Loucy (cell line): ENCODE measurements around the gene BORCS6.

Experiments
- H2AFZ ChIP-seq: fragments of 200-600 bp; sonication (generic); 2 replicates; pipeline ENCODE4 v1.6.0; 2016; ENCODE audit warnings: antibody characterized with exemption, mild to moderate bottlenecking, low read length, moderate library complexity
- H3F3A ChIP-seq: fragments of 200-600 bp; 2 replicates; pipeline ENCODE4 v1.6.0; 2016; ENCODE audit warnings: antibody characterized with exemption, low read depth, mild to moderate bottlenecking
- H3K27me3 ChIP-seq: fragments of 200-600 bp; sonication (generic); 2 replicates; pipeline ENCODE4 v1.6.1; 2014; ENCODE audit warnings: low read length, mild to moderate bottlenecking; ENCODE audit not compliant: insufficient read depth, poor library complexity, severe bottlenecking
- H3K36me3 ChIP-seq: fragments of 200-600 bp; sonication (generic); 2 replicates; pipeline ENCODE4 v1.6.1; 2016; ENCODE audit warnings: low read length; ENCODE audit not compliant: insufficient read depth
- H3K4me1 ChIP-seq: fragments of 200-600 bp; sonication (generic); 2 replicates; pipeline ENCODE4 v1.5.1; 2014; ENCODE audit warnings: low read length, mild to moderate bottlenecking; ENCODE audit not compliant: insufficient read depth, poor library complexity, severe bottlenecking
- H3K4me2 ChIP-seq: fragments of 200-600 bp; sonication (generic); 2 replicates; pipeline ENCODE4 v1.6.0; 2014; ENCODE audit warnings: antibody characterized with exemption, low read length, low read depth, mild to moderate bottlenecking; ENCODE audit not compliant: poor library complexity, severe bottlenecking
- H3K4me3 ChIP-seq: fragments of 200-600 bp; sonication (generic); 2 replicates; pipeline ENCODE4 v1.5.1; 2014; ENCODE audit warnings: low read length, mild to moderate bottlenecking, mixed read lengths; ENCODE audit not compliant: poor library complexity, severe bottlenecking
- H3K79me2 ChIP-seq: fragments of 200-600 bp; sonication (generic); 2 replicates; pipeline ENCODE4 v1.6.1; 2014; ENCODE audit warnings: low read length; ENCODE audit not compliant: insufficient read depth
- H3K9ac ChIP-seq: fragments of 200-600 bp; sonication (generic); 2 replicates; pipeline ENCODE4 v1.6.0; 2014; ENCODE audit warnings: mild to moderate bottlenecking, low read depth, low read length, moderate library complexity; ENCODE audit not compliant: poor library complexity, severe bottlenecking
- H3K9me2 ChIP-seq: fragments of 200-600 bp; sonication (generic); replicated peaks from 2 replicates; pipeline ENCODE4 v1.6.1; 2016; ENCODE audit warnings: low read depth, low read length, mixed read lengths
- H3K9me3 ChIP-seq: fragments of 200-600 bp; sonication (generic); 2 replicates; pipeline ENCODE4 v1.6.1; 2014; ENCODE audit warnings: mild to moderate bottlenecking, antibody characterized with exemption, low read length, low read depth; ENCODE audit not compliant: insufficient read depth
- H4K20me1 ChIP-seq: fragments of 200-600 bp; sonication (generic); 2 replicates; pipeline ENCODE4 v1.6.0; 2014; ENCODE audit warnings: antibody characterized with exemption, low read length, mild to moderate bottlenecking; ENCODE audit not compliant: insufficient read depth, poor library complexity, severe bottlenecking
- EZH2phosphoT487 ChIP-seq: fragments of 200-600 bp; IDR thresholded peaks from 2 replicates; pipeline ENCODE4 v1.6.1; 2018; ENCODE audit warnings: antibody characterized with exemption, mild to moderate bottlenecking, moderate library complexity, borderline replicate concordance
- TF ChIP-seq, protein P1 (sequence below): fragments of 200-600 bp; sonication (generic); conservative IDR thresholded peaks from 2 replicates; pipeline ENCODE4 v1.5.1; 2014; ENCODE audit warnings: mild to moderate bottlenecking, antibody characterized with exemption, low read length

Gene BORCS6

DNA sequence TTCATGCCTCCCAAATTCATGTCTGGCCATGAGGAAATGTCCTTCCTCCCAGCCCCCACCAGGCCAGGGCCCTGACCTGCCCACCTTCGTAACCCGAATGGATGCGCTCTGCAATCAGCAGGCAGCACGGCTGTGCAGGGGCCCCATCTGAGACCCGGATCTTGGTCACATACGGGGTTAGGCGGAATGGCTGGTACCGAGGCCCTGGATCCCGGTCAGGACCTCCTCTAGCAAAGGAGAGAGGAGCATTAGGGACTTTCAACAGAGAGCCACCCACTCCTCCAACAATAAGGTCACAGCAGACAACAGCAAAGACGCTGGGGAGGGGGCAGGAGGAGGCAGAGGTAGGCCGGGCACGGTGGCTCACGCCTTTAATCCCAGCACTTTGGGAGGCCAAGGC lies 41.4 kb downstream of the BORCS6 start:
- no peak for TF ChIP-seq EZH2phosphoT487
- TF ChIP-seq, protein P1, sequence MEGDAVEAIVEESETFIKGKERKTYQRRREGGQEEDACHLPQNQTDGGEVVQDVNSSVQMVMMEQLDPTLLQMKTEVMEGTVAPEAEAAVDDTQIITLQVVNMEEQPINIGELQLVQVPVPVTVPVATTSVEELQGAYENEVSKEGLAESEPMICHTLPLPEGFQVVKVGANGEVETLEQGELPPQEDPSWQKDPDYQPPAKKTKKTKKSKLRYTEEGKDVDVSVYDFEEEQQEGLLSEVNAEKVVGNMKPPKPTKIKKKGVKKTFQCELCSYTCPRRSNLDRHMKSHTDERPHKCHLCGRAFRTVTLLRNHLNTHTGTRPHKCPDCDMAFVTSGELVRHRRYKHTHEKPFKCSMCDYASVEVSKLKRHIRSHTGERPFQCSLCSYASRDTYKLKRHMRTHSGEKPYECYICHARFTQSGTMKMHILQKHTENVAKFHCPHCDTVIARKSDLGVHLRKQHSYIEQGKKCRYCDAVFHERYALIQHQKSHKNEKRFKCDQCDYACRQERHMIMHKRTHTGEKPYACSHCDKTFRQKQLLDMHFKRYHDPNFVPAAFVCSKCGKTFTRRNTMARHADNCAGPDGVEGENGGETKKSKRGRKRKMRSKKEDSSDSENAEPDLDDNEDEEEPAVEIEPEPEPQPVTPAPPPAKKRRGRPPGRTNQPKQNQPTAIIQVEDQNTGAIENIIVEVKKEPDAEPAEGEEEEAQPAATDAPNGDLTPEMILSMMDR, result no peak
- H3K27me3 ChIP-seq, result no peaks in the 10 kb centered on the region
- H3K9me3 ChIP-seq, result no peaks in the 10 kb centered on the region
- H3K79me2 ChIP-seq, result peaks cover 11% of the 10 kb centered on the region; the same call in 1 of the 2 replicates
- no peak overlapping the region for H2AFZ ChIP-seq
- peaks cover 26% of the 10 kb centered on the region; the same call in 1 of the 2 replicates for H3K36me3 ChIP-seq
- peaks cover 22% of the 10 kb centered on the region for H3K4me1 ChIP-seq
- no peaks in the 10 kb centered on the region for H3F3A ChIP-seq
- no peak overlapping the region for H3K4me2 ChIP-seq
- H3K9ac ChIP-seq, result no peak overlapping the region
- H3K9me2 ChIP-seq, result no peaks in the 10 kb centered on the region
- H3K4me3 ChIP-seq, result no peak overlapping the region
- H4K20me1 ChIP-seq, result peaks cover 15% of the 10 kb centered on the region

DNA sequence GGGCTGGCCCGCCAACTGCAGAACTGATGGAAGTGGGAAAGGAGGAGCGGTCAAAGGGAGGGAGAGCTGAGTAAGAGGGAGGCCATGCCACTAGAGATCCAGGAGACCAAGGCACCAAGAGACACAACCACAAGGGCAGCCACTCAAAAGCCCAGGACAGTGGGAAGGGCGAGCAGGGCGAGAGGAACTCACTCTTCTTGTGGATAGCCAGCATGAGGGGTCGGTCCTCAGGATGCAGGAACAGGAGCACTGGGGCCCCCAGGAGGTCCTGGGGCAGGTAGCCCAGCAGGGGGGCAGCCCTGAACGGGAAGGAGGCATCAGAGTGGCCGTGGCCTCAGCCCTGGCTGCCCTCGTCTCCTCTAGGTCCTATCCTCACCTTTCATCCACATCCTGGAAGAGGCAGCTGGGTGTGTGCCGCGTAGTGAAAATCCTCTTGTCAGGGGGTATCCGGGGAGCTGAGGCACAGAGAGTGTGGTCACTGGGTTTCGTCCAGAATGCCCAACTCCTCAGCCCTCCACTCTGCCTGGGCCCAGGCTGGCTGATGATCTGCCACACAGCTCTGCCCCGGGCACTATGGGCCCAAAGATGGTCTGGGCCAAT lies 42.1 kb downstream of the BORCS6 start:
- H3K27me3 ChIP-seq, result no peaks in the 10 kb centered on the region
- no peak overlapping the region for H3K9ac ChIP-seq
- H3K4me1 ChIP-seq, result peaks cover 22% of the 10 kb centered on the region
- no peaks in the 10 kb centered on the region for H3F3A ChIP-seq
- no peak overlapping the region for H3K4me3 ChIP-seq
- H2AFZ ChIP-seq, result no peak overlapping the region
- peaks cover 11% of the 10 kb centered on the region; the same call in 1 of the 2 replicates for H3K79me2 ChIP-seq
- H3K9me2 ChIP-seq, result no peaks in the 10 kb centered on the region
- no peaks in the 10 kb centered on the region for H3K9me3 ChIP-seq
- H3K4me2 ChIP-seq, result no peak overlapping the region
- H4K20me1 ChIP-seq, result peaks cover 15% of the 10 kb centered on the region
- H3K36me3 ChIP-seq, result peaks cover 26% of the 10 kb centered on the region; the same call in 1 of the 2 replicates
- TF ChIP-seq, protein P1, result no peak
- no peak for TF ChIP-seq EZH2phosphoT487

DNA sequence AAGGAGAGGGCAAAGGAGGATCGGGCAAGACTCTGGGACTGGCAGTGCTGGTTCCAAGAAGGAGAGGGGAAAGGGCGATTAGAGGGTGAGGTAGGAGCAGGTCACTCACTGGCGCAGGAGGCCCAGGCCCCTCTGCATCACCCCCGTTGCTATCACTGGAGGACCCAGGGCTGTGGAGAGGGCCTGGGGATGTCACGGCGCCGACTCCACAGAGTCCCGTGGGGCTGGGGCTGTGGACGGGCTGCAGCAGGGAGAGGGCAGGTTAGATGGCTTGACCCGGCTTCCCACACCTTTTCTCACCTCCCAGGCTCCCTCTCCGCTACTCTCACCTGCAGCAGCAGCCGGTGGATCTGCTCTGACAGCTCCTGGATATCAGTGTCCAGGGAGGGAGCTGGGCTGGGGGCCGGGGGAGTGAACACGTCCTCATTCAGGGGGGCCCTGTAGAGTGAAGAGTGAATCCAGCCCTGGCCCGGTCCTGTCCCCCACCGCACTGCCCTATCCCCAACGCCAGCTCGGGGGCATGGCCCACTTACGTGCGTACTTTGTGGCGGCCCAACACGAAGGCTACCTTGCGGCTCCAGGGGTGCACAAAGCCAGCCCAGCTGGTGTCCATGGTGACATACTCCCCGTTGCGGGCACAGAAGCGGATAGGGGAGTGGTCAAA lies 42.7 kb downstream of the BORCS6 start:
- no peak overlapping the region for H2AFZ ChIP-seq
- H3K27me3 ChIP-seq, result no peaks in the 10 kb centered on the region
- H3K4me2 ChIP-seq, result no peak overlapping the region
- no peaks in the 10 kb centered on the region for H3K9me2 ChIP-seq
- H3K79me2 ChIP-seq, result peaks cover 11% of the 10 kb centered on the region; the same call in 1 of the 2 replicates
- no peaks in the 10 kb centered on the region for H3F3A ChIP-seq
- no peak for TF ChIP-seq EZH2phosphoT487
- TF ChIP-seq, protein P1, result no peak
- H3K36me3 ChIP-seq, result peaks cover 32% of the 10 kb centered on the region; the same call in 1 of the 2 replicates
- no peaks in the 10 kb centered on the region for H3K9me3 ChIP-seq
- H4K20me1 ChIP-seq, result peaks cover 15% of the 10 kb centered on the region
- no peak overlapping the region for H3K9ac ChIP-seq
- H3K4me3 ChIP-seq, result no peak overlapping the region
- H3K4me1 ChIP-seq, result peaks cover 16% of the 10 kb centered on the region
